Hepatic stellate cell (primary cell): ENCODE results near the gene CD109.
"Not testable (repeated sequence)": the region's sequence is repeated elsewhere in the genome, so short reads cannot be mapped to it uniquely, and the experiment has no call there.

Experiments used
- DNase-seq: peaks from one replicate; pipeline ENCODE4 v3.0.0; 2011; ENCODE audit warnings: low spot score

Gene CD109

GRCh38 chr6:73688351-73688750 lies 7.7 kb upstream of the CD109 start:
- no peak for DNase-seq

GRCh38 chr6:73690056-73690455 lies 5.9 kb upstream of the CD109 start:
- no peak for DNase-seq

- DNase-seq = no peak
These were observed 4.5 kb upstream of the CD109 start for GRCh38 chr6:73691512-73691911.

GRCh38 chr6:73694711-73695411 lies 1.1 kb upstream of the CD109 start:
- peak; percentile 22 for DNase-seq

GRCh38 chr6:73696966-73697655 lies 1.1 kb downstream of the CD109 start:
- no peak for DNase-seq

- no peak for DNase-seq
These were observed 3.9 kb downstream of the CD109 start for GRCh38 chr6:73699676-73700459.

GRCh38 chr6:73702444-73702843 lies 6.4 kb downstream of the CD109 start:
- DNase-seq = no peak

GRCh38 chr6:73703466-73703865 lies 7.5 kb downstream of the CD109 start:
- DNase-seq = no peak

- peak; percentile 61 for DNase-seq
These were observed 8.3 kb downstream of the CD109 start for GRCh38 chr6:73704260-73704659.

GRCh38 chr6:73704798-73705197 lies 8.8 kb downstream of the CD109 start:
- no peak for DNase-seq

- no peak for DNase-seq
These were observed 11.0 kb downstream of the CD109 start for GRCh38 chr6:73706971-73707370.

GRCh38 chr6:73710470-73710869 lies 14.5 kb downstream of the CD109 start:
- DNase-seq = no peak

- no peak for DNase-seq
These were observed 14.9 kb downstream of the CD109 start for GRCh38 chr6:73710948-73711347.

- DNase-seq = no peak
These were observed 16.7 kb downstream of the CD109 start for GRCh38 chr6:73712535-73713173.

GRCh38 chr6:73713426-73714147 lies 17.6 kb downstream of the CD109 start:
- no peak for DNase-seq

GRCh38 chr6:73715111-73715508 lies 19.1 kb downstream of the CD109 start:
- DNase-seq = not testable (repeated sequence)

GRCh38 chr6:73719046-73719445 lies 23.0 kb downstream of the CD109 start:
- no peak for DNase-seq

GRCh38 chr6:73722318-73723060 lies 26.5 kb downstream of the CD109 start:
- peak; percentile 62 for DNase-seq

GRCh38 chr6:73723480-73723879 lies 27.5 kb downstream of the CD109 start:
- not testable (repeated sequence) for DNase-seq

- no peak for DNase-seq
These were observed 28.4 kb downstream of the CD109 start for GRCh38 chr6:73724389-73724788.

- not testable (repeated sequence) for DNase-seq
These were observed 29.2 kb downstream of the CD109 start for GRCh38 chr6:73725192-73725591.
